K562 (cell line): Measurements from ENCODE around the gene MEGF11. TPM values are rescaled to one million over a fixed set of nuclear protein-coding genes. Genes with fewer than 3 reads are reported as not detected.

ENCODE experiments used
- CCNT2 ChIP-seq: IDR thresholded peaks from 2 replicates; pipeline ENCODE4 v1.6.1; 2011; ENCODE audit warnings: borderline replicate concordance, low read depth, mild to moderate bottlenecking, moderate library complexity, mixed read lengths, low read length; ENCODE audit not compliant: insufficient read length; ENCODE audit errors: extremely low read depth
- ETV1 ChIP-seq: fragments of 450-650 bp; conservative IDR thresholded peaks from 2 replicates; pipeline ENCODE4 v1.6.1; 2016; ENCODE audit warnings: missing genetic modification characterization, control low read depth, low read depth, missing compliant biosample characterization
- FOXA3 ChIP-seq, 2 experiments: fragments of 450-650 bp in 1 of 2; sonication (generic) in 1 of 2; formaldehyde crosslinking; IDR thresholded peaks in 1 of 2; conservative IDR thresholded peaks in 1 of 2; 2 replicates each; pipeline versions ENCODE4 v1.4.0 to v1.8.0; 2020 to 2022; ENCODE audit warnings: mild to moderate bottlenecking in 2 of 2, missing genetic modification reagents in 1 of 2
- GATAD2B ChIP-seq: fragments of 450-650 bp; IDR thresholded peaks from 2 replicates; pipeline ENCODE4 v1.6.1; 2017; ENCODE audit warnings: mild to moderate bottlenecking, borderline replicate concordance
- HDAC3 ChIP-seq: fragments of 450-650 bp; IDR thresholded peaks from 2 replicates; pipeline ENCODE4 v1.6.1; 2018; ENCODE audit warnings: borderline replicate concordance, mild to moderate bottlenecking, moderate library complexity; ENCODE audit not compliant: partially characterized antibody
- HDAC8 ChIP-seq: fragments of 450-650 bp; IDR thresholded peaks from 2 replicates; pipeline ENCODE4 v1.6.1; 2016; ENCODE audit warnings: mild to moderate bottlenecking, missing genetic modification characterization, moderate library complexity, missing compliant biosample characterization
- KDM4B ChIP-seq, 2 experiments: fragments of 450-650 bp in 1 of 2; sonication (generic) in 1 of 2; IDR thresholded peaks; 2 replicates each; pipeline ENCODE4 v1.6.1; 2016 to 2017; ENCODE audit warnings: borderline replicate concordance in 2 of 2, antibody characterized with exemption in 1 of 2, low read depth in 1 of 2, mild to moderate bottlenecking in 1 of 2
- LARP7 ChIP-seq: fragments of 450-650 bp; IDR thresholded peaks from 2 replicates; pipeline ENCODE4 v1.6.1; 2016
- NFIC ChIP-seq: fragments of 450-650 bp; IDR thresholded peaks from 2 replicates; pipeline ENCODE4 v1.6.1; 2017; ENCODE audit warnings: mild to moderate bottlenecking, inconsistent platforms
- NR1H2 ChIP-seq: sonication (generic); formaldehyde crosslinking; IDR thresholded peaks from 2 replicates; pipeline ENCODE4 v1.4.0; 2020; ENCODE audit warnings: mild to moderate bottlenecking, missing genetic modification reagents
- NRF1 ChIP-seq, 2 experiments: fragments of 450-650 bp; IDR thresholded peaks in 1 of 2; conservative IDR thresholded peaks in 1 of 2; 2 replicates each; pipeline ENCODE4 v1.6.1; 2014; ENCODE audit warnings: mild to moderate bottlenecking in 2 of 2
- PRMT5 ChIP-seq: sonication (generic); formaldehyde crosslinking; IDR thresholded peaks from 2 replicates; pipeline ENCODE4 v1.5.0; 2020; ENCODE audit warnings: missing genetic modification reagents
- REST ChIP-seq, 2 experiments: fragments of 450-650 bp; formaldehyde crosslinking in 1 of 2; IDR thresholded peaks; 2 replicates each; pipeline versions ENCODE4 v1.4.0 to v1.6.1; 2014 to 2020; ENCODE audit warnings: mild to moderate bottlenecking in 2 of 2, borderline replicate concordance in 1 of 2, low read depth in 1 of 2
- ZBTB17 ChIP-seq: fragments of 450-650 bp; formaldehyde crosslinking; IDR thresholded peaks from 2 replicates; pipeline ENCODE4 v1.4.0; 2020; ENCODE audit warnings: mild to moderate bottlenecking
- ZNF766 ChIP-seq: fragments of 200-800 bp; sonication (Bioruptor generic); conservative IDR thresholded peaks from 2 replicates; pipeline ENCODE4 v1.6.1; 2016; ENCODE audit warnings: missing genetic modification characterization, missing compliant biosample characterization
- ZNF785 ChIP-seq: fragments of 250-450 bp; sonication (Bioruptor Pico); IDR thresholded peaks from 2 replicates; pipeline ENCODE4 v1.4.0; 2020; ENCODE audit warnings: mild to moderate bottlenecking
- polyA plus RNA-seq, 8 experiments: library from polyadenylated mRNA; depleted of rRNA in 4 of 8; stranded (reverse) in 5 of 8; unstranded in 3 of 8; fragments of >200 nt; fragmentation: Nextera tagmentation in 2 of 8; fragmentation: Illumina TruSeq in 1 of 8; extraction: Ambion mirVana in 2 of 8; extraction: Trizol in 1 of 8; gene quantifications; 2 replicates each; pipeline versions ENCODE4 v1.2.1 to v1.2.3, GENCODE V29; 2011 to 2014; ENCODE audit warnings: inconsistent platforms in 1 of 8, missing spikeins in 1 of 8
- total RNA-seq, 7 experiments: library from RNA; depleted of rRNA in 6 of 7; stranded (reverse); fragments of >200 nt in 6 of 7; fragmentation: Illumina TruSeq in 2 of 7; extraction: Trizol in 2 of 7; gene quantifications; 2 replicates each; pipeline versions ENCODE4 v1.2.1 to v1.2.3, GENCODE V29; 2011 to 2021; ENCODE audit warnings: low replicate concordance in 1 of 7
- TF ChIP-seq, protein P1 (sequence below): fragments of 250-450 bp; sonication (Bioruptor Pico); IDR thresholded peaks from 2 replicates; pipeline ENCODE4 v1.4.0; 2020

Gene MEGF11
- total and polyA plus RNA-seq, 9 of the 15 experiments (the other 6 are each of a cell fraction or from before 2014, with no cell fraction given): 0.06 to 0.23 (median 0.20) TPM; not detected in 6

DNA sequence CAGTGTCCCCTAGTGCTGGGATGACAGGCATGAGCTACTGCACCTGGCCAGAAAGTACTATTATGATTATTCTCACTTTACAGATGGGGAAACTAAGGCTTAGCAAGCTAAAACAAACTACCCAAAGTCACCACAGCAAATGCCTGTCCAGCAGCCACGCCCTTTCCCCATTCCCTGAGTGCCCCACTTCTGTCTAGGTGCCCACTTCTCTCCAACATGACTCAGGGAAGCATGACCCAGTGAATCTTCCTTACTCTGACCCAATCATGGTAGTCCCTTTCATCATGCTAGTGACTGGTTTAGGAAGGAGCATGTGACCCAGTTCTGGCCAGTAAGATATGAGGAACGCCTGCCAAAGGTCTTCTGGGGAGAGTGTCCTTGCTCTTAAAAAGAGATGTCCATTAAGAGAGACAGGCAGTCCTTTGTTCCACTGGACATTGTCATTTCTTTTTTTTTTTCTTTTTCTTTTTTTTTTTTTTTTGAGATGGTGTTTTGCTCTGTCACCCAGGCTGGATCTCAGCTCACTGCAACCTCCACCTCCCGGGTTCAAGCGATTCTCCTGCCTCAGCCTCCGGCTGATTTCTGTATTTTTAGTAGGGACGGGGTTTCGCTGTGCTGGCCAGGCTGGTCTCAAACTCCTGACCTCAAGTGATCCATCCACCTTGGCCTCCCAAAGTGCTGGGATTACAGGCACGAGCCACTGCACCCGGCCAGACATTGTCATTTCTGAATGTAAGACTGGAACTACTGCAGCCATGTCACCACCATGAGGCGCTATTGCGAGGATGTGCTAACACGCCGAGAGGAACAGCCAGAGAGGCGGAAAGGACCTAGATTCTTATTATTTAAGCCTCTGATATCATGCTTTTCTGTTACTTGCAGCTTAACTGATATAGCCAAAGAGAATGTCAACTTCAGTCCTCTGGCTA, 19.8 kb downstream of the MEGF11 start (continued):
- TF ChIP-seq FOXA3 (CRISPR knock-in tag; conservative IDR thresholded peaks at IDR 0.05 in 1 of 2, IDR thresholded peaks at IDR 0.05 in 1 of 2): no peak
- TF ChIP-seq ZNF785: no peak
- no peak; the same call in 1 of the 2 replicates for TF ChIP-seq ETV1
- TF ChIP-seq KDM4B (IDR thresholded peaks at IDR 0.05; ENCODE audit: borderline replicate concordance in 2 of 2, low read depth in 1 of 2): no peak
- TF ChIP-seq GATAD2B: no peak
- TF ChIP-seq HDAC8 (tag): 0 out of 2 replicates have a peak, but pooled peaks have one; percentile 1
- TF ChIP-seq ZBTB17 (CRISPR knock-in tag): no peak
- no peak for TF ChIP-seq HDAC3
- no peak for TF ChIP-seq CCNT2
- no peak for TF ChIP-seq NR1H2 (CRISPR knock-in tag)
- TF ChIP-seq NRF1 (conservative IDR thresholded peaks at IDR 0.05 in 1 of 2, IDR thresholded peaks at IDR 0.05 in 1 of 2): 0 out of 4 replicates have a peak, but pooled peaks of 1 of the 2 experiments have one; percentile 29
- TF ChIP-seq REST (IDR thresholded peaks at IDR 0.05; ENCODE audit: borderline replicate concordance): peak; percentile 31
- TF ChIP-seq REST (CRISPR knock-in tag; IDR thresholded peaks at IDR 0.05; ENCODE audit: low read depth): no peak
- no peak for TF ChIP-seq ZNF766
- TF ChIP-seq PRMT5: no peak
- no peak for TF ChIP-seq LARP7
- no peak for TF ChIP-seq NFIC
- TF ChIP-seq, protein P1, sequence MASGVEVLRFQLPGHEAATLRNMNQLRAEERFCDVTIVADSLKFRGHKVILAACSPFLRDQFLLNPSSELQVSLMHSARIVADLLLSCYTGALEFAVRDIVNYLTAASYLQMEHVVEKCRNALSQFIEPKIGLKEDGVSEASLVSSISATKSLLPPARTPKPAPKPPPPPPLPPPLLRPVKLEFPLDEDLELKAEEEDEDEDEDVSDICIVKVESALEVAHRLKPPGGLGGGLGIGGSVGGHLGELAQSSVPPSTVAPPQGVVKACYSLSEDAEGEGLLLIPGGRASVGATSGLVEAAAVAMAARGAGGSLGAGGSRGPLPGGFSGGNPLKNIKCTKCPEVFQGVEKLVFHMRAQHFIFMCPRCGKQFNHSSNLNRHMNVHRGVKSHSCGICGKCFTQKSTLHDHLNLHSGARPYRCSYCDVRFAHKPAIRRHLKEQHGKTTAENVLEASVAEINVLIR (CRISPR knock-in tag): no peak
